H1 (cell line): Measurements from ENCODE around the gene CDIPT. TPM values are rescaled to one million over a fixed set of nuclear protein-coding genes. Genes with fewer than 3 reads are reported as not detected.

Source experiments
- CTCF ChIA-PET: fragments of 300-600 bp; sonication (Branson Sonifier 250); formaldehyde crosslinking; loops from one replicate; lab custom pipeline; 2021; ENCODE audit not compliant: partially characterized antibody; lab: Charles Lee
- POLR2A ChIA-PET: fragments of 300-600 bp; sonication (Branson Sonifier 250); formaldehyde crosslinking; loops from one replicate; lab custom pipeline; 2021; ENCODE audit warnings: inconsistent platforms; ENCODE audit not compliant: partially characterized antibody; lab: Charles Lee
- DNase-seq, 2 experiments: peaks; one replicate each; pipeline versions ENCODE4 v3.0.0 to v3.0.0-alpha.2; 2010 to 2022; ENCODE audit warnings: low spot score in 2 of 2, low read depth in 1 of 2, mixed read lengths in 1 of 2
- FAIRE-seq: peaks from 2 replicates; lab custom pipeline; 2011; peaks lifted over from hg19 to GRCh38; lab: Jason Lieb, UNC
- H2AFZ ChIP-seq: 2 replicates; pipeline ENCODE4 v1.8.1; 2012; ENCODE audit warnings: low read length, inconsistent platforms
- H2AK5ac ChIP-seq: 2 replicates; pipeline ENCODE4 v1.6.1; 2013; ENCODE audit warnings: low read depth, low read length
- H2BK120ac ChIP-seq: replicated peaks from 2 replicates; pipeline ENCODE3; 2013; ENCODE audit warnings: low read depth, low read length, inconsistent platforms
- H2BK12ac ChIP-seq: 2 replicates; pipeline ENCODE4 v1.6.1; 2013; ENCODE audit warnings: low read depth, low read length
- H2BK15ac ChIP-seq: 2 replicates; pipeline ENCODE4 v1.6.1; 2013; ENCODE audit warnings: low read length
- H2BK20ac ChIP-seq: 2 replicates; pipeline ENCODE4 v1.6.1; 2013; ENCODE audit warnings: low read length
- H2BK5ac ChIP-seq: 2 replicates; pipeline ENCODE4 v1.6.1; 2013; ENCODE audit warnings: low read depth, low read length
- H3K14ac ChIP-seq: 2 replicates; pipeline ENCODE4 v1.6.1; 2013; ENCODE audit warnings: inconsistent platforms; ENCODE audit not compliant: insufficient read length
- H3K18ac ChIP-seq: 2 replicates; pipeline ENCODE4 v1.6.1; 2013; ENCODE audit warnings: low read length; ENCODE audit errors: extremely low read depth
- H3K23ac ChIP-seq: 2 replicates; pipeline ENCODE4 v1.6.1; 2013; ENCODE audit warnings: inconsistent platforms; ENCODE audit not compliant: insufficient read length
- H3K23me2 ChIP-seq: 2 replicates; pipeline ENCODE4 v1.6.1; 2013; ENCODE audit warnings: low read depth, low read length
- H3K27ac ChIP-seq: 2 replicates; pipeline ENCODE4 v1.6.1; 2011; ENCODE audit warnings: low read depth, low read length, inconsistent platforms
- H3K27me3 ChIP-seq, 4 experiments: replicated peaks in 1 of 4; 1 replicate in 1 of 4; 2 replicates in 3 of 4; pipeline versions ENCODE4 v1.6.1 to v1.8.1; 2011 to 2013; ENCODE audit warnings: low read length in 3 of 4, mild to moderate bottlenecking in 3 of 4, inconsistent platforms in 2 of 4, mixed read lengths in 2 of 4, moderate library complexity in 1 of 4; ENCODE audit not compliant: control insufficient read depth in 3 of 4, insufficient read depth in 3 of 4; ENCODE audit errors: extremely low read depth in 1 of 4
- H3K36me3 ChIP-seq, 4 experiments: 2 replicates each; pipeline versions ENCODE4 v1.6.1 to v1.8.1; 2011 to 2013; ENCODE audit warnings: mild to moderate bottlenecking in 4 of 4, low read length in 3 of 4, moderate library complexity in 2 of 4, control low read depth in 1 of 4, inconsistent platforms in 1 of 4; ENCODE audit not compliant: insufficient read depth in 4 of 4, control insufficient read depth in 2 of 4
- H3K4ac ChIP-seq: replicated peaks from 2 replicates; pipeline ENCODE3; 2013; ENCODE audit warnings: low read length, low read depth, mixed read lengths, inconsistent platforms; ENCODE audit not compliant: insufficient read length
- H3K4me1 ChIP-seq, 4 experiments: replicated peaks in 1 of 4; 1 replicate in 1 of 4; 2 replicates in 3 of 4; pipeline versions ENCODE4 v1.6.1 to v1.8.1; 2011 to 2013; ENCODE audit warnings: low read length in 3 of 4, inconsistent platforms in 2 of 4, mixed read lengths in 1 of 4; ENCODE audit not compliant: insufficient read depth in 4 of 4, control insufficient read depth in 3 of 4
- H3K4me2 ChIP-seq, 2 experiments: 2 replicates each; pipeline versions ENCODE4 v1.6.1 to v1.8.1; 2011 to 2013; ENCODE audit warnings: low read depth in 2 of 2, low read length in 2 of 2, control low read depth in 1 of 2, inconsistent platforms in 1 of 2, mild to moderate bottlenecking in 1 of 2; ENCODE audit not compliant: insufficient read depth in 1 of 2
- H3K4me3 ChIP-seq, 4 experiments: fragments of 200-600, 300-600 bp in 1 of 4; sonication (generic), shearing (Covaris generic), sonication (Bioruptor Twin) in 1 of 4; 2 replicates each; pipeline versions ENCODE4 v1.5.1 to v1.8.1; 2011 to 2016; ENCODE audit warnings: low read length in 4 of 4, low read depth in 3 of 4, control low read depth in 2 of 4, inconsistent platforms in 2 of 4, mild to moderate bottlenecking in 2 of 4, mixed read lengths in 1 of 4, moderate library complexity in 1 of 4; ENCODE audit not compliant: insufficient read depth in 2 of 4; ENCODE audit errors: extremely low read depth in 1 of 4
- H3K56ac ChIP-seq: replicated peaks from 2 replicates; pipeline ENCODE3; 2013; ENCODE audit warnings: low read depth, mild to moderate bottlenecking, mixed read lengths, low read length, inconsistent platforms; ENCODE audit not compliant: insufficient read length
- H3K79me1 ChIP-seq: 2 replicates; pipeline ENCODE4 v1.6.1; 2013; ENCODE audit warnings: low read depth, low read length, control low read depth
- H3K79me2 ChIP-seq, 2 experiments: 2 replicates each; pipeline versions ENCODE4 v1.6.1 to v1.8.1; 2012 to 2013; ENCODE audit warnings: low read length in 2 of 2, mild to moderate bottlenecking in 2 of 2, inconsistent platforms in 1 of 2; ENCODE audit not compliant: insufficient read depth in 2 of 2, control insufficient read depth in 1 of 2
- H3K9ac ChIP-seq, 4 experiments: replicated peaks in 1 of 4; 1 replicate in 1 of 4; 2 replicates in 3 of 4; pipeline versions ENCODE4 v1.6.1 to v1.8.1; 2011 to 2013; ENCODE audit warnings: low read depth in 3 of 4, low read length in 3 of 4, control low read depth in 2 of 4, mild to moderate bottlenecking in 2 of 4, moderate library complexity in 2 of 4, inconsistent platforms in 1 of 4; ENCODE audit errors: extremely low read depth in 1 of 4
- H3K9me3 ChIP-seq, 2 experiments: 2 replicates each; pipeline versions ENCODE4 v1.6.1 to v1.8.1; 2012 to 2013; ENCODE audit warnings: mild to moderate bottlenecking in 2 of 2, moderate library complexity in 2 of 2, control low read depth in 1 of 2, inconsistent platforms in 1 of 2, low read depth in 1 of 2, low read length in 1 of 2, mixed read lengths in 1 of 2; ENCODE audit not compliant: insufficient read depth in 2 of 2
- H4K20me1 ChIP-seq, 2 experiments: replicated peaks in 1 of 2; 2 replicates each; pipeline versions ENCODE3 to v1.8.1; 2011 to 2013; ENCODE audit warnings: inconsistent platforms in 2 of 2, low read length in 2 of 2, mild to moderate bottlenecking in 1 of 2; ENCODE audit not compliant: insufficient read depth in 2 of 2, control insufficient read depth in 1 of 2
- H4K5ac ChIP-seq: 2 replicates; pipeline ENCODE4 v1.6.1; 2013; ENCODE audit warnings: low read length, low read depth, mixed read lengths, inconsistent platforms; ENCODE audit not compliant: insufficient read length
- H4K8ac ChIP-seq: 2 replicates; pipeline ENCODE4 v1.8.0; 2013; ENCODE audit warnings: mild to moderate bottlenecking, moderate library complexity, low read length, inconsistent platforms; ENCODE audit not compliant: insufficient read depth; ENCODE audit errors: extremely low read depth
- H4K91ac ChIP-seq: replicated peaks from 2 replicates; pipeline ENCODE3; 2013; ENCODE audit warnings: low read length, mixed read lengths, inconsistent platforms; ENCODE audit not compliant: insufficient read length
- JUND ChIP-seq: IDR thresholded peaks from 2 replicates; pipeline ENCODE4 v1.6.1; 2011; ENCODE audit warnings: mild to moderate bottlenecking, improper control_type of control experiment, low read length
- MAX ChIP-seq: IDR thresholded peaks from 2 replicates; pipeline ENCODE4 v1.6.1; 2012; ENCODE audit warnings: inconsistent platforms
- NANOG ChIP-seq: IDR thresholded peaks from 2 replicates; pipeline ENCODE4 v1.6.1; 2011; ENCODE audit warnings: low read length, low read depth, mild to moderate bottlenecking, inconsistent platforms; ENCODE audit not compliant: insufficient read depth, poor library complexity, severe bottlenecking
- WGBS, 2 experiments: shearing (Covaris generic) in 1 of 2; methylation state at CpG; one replicate each; pipeline versions ENCODE4 v1.1.6 to v1.1.7; 2013 to 2015; ENCODE audit warnings: low lambda C conversion rate in 2 of 2, mixed read lengths in 2 of 2, inconsistent platforms in 1 of 2, low coverage in 1 of 2, missing lambda C conversion rate in 1 of 2; ENCODE audit not compliant: insufficient replicate concordance in 2 of 2, insufficient coverage in 1 of 2, insufficient read length in 1 of 2; ENCODE audit errors: extremely low coverage in 1 of 2, missing lambda C conversion rate in 1 of 2; 5-methylcytosine and 5-hydroxymethylcytosine counted together
- polyA plus RNA-seq, 7 experiments: library from polyadenylated mRNA; depleted of rRNA in 3 of 7; stranded (reverse) in 5 of 7; unstranded in 2 of 7; fragments of >200 nt in 5 of 7; fragments of 200-250 nt in 2 of 7; gene quantifications; 1 replicate in 5 of 7; 2 replicates in 1 of 7; 4 replicates in 1 of 7; pipeline versions ENCODE4 v1.2.1 to v1.2.3, GENCODE V29; 2011 to 2013; ENCODE audit warnings: missing spikeins in 2 of 7, mixed read lengths in 2 of 7
- total RNA-seq: library from RNA; stranded (reverse); fragmentation: NEBNext Ultra II Directional; extraction: Animal tissue kit (Norgen Biotek cat#: 25700); gene quantifications from 2 replicates; pipeline ENCODE4 v1.2.1, GENCODE V29; 2021

The CDIPT gene
- total and polyA plus RNA-seq, 2 of the 8 experiments (the other 6 are each of a cell fraction or from before 2014, with no cell fraction given) = 69.2 to 140 TPM

GRCh38 chr16:29876594-29877249 is 13.7 kb upstream of the CDIPT start:
- Histone ChIP-seq H3K18ac (peak overlapping the region; percentile 48), H2AK5ac (no peak overlapping the region), H3K4me3 (peak overlapping the region; percentile 41 to 64 (median 52)), H4K8ac (no peak overlapping the region), H4K91ac (no peak overlapping the region), H2BK20ac (no peak overlapping the region), H3K27me3 (no peaks in the 10 kb centered on the region), H3K79me2 (no peaks in the 10 kb centered on the region; a peak in 1 of 4 replicates), H3K27ac (no peak overlapping the region), H2AFZ (no peak overlapping the region; the same call in 1 of the 2 replicates), H2BK5ac (no peak overlapping the region), H2BK15ac (peak overlapping the region; percentile 31; the same call in 1 of the 2 replicates), H2BK12ac (no peak overlapping the region), H3K56ac (no peak overlapping the region), H3K23ac (no peak overlapping the region), H3K9ac (peak overlapping the region in 1 of 4 experiments; percentile 29; a peak in 2 of 7 replicates), H3K79me1 (no peaks in the 10 kb centered on the region), H3K4me2 (peak overlapping the region; percentile 69 to 91), H2BK120ac (no peak overlapping the region), H4K20me1 (peaks cover 1 to 2% of the 10 kb centered on the region in 2 experiments), H3K36me3 (peaks cover 0 to 5% (median 2%) of the 10 kb centered on the region in 4 experiments; a peak in 3 of 8 replicates), H3K9me3 (no peaks in the 10 kb centered on the region), H3K14ac (no peak overlapping the region), H3K23me2 (peaks cover 7% of the 10 kb centered on the region; the same call in 1 of the 2 replicates), H3K4ac (no peak overlapping the region), H3K4me1 (peaks cover 0 to 11% (median 7%) of the 10 kb centered on the region in 4 experiments; a peak in 5 of 7 replicates)
- FAIRE-seq (no peak), DNase-seq (peak in 1 of 2 experiments; percentile 87)
- POLR2A ChIA-PET = interaction anchor here (0.7 to 2.2 kb wide), 6 partner anchors 9 to 167 kb away, joined by 3 to 15 read pairs (median 4); partner anchors contain the start of genes ASPHD1, CDIPT and SEZ6L2
- WGBS, 2 experiments = 12% methylated on average over 35 of the region's 45 CpGs; no CpG with 5 or more reads in 1 of the 2 experiments
- CTCF ChIA-PET = interaction anchor here (0.6 to 1.7 kb wide), 8 partner anchors 8 to 235 kb away, joined by 3 to 8 read pairs (median 3); partner anchors contain the start of genes ASPHD1 and TMEM219
- TF ChIP-seq NANOG (no peak), JUND (no peak), MAX (peak; percentile 62)
- TF ChIP-seq, all 59 proteins: peak for 1
- H4K5ac ChIP-seq = no peak overlapping the region
